ENCODE measurements around the gene LMO1. TPM values are rescaled to one million over a fixed set of nuclear protein-coding genes. Genes with fewer than 3 reads are reported as not detected.

The LMO1 gene
- total RNA-seq, 4 donors from 2014 or later, result not detected

GRCh38 chr11:8180469-8180868 lies 83.2 kb downstream of the LMO1 start:
- Histone ChIP-seq H3K4me1 (no peaks in the 10 kb centered on the region), H3K36me3 (no peaks in the 10 kb centered on the region), H3K27ac (no peak overlapping the region), H3K27me3 (peaks cover 0 to 5% of the 10 kb centered on the region in 2 donors), H3K4me3 (no peak overlapping the region), H3K9me3 (peaks cover 0 to 3% (median 0%) of the 10 kb centered on the region in 4 donors)
- WGBS, 2 donors, result 32 to 45% methylated on average over 4 of the region's 4 CpGs
- DNase-seq (ENCODE audit: low spot score in 2 of 2), result no peak
- no peak for TF ChIP-seq CTCF (IDR thresholded peaks at IDR 0.05)
- no peak for TF ChIP-seq EP300 (IDR thresholded peaks at IDR 0.05)
- TF ChIP-seq POLR2A (IDR thresholded peaks at IDR 0.05), result no peak

GRCh38 chr11:8178297-8178696 lies 85.4 kb downstream of the LMO1 start:
- TF ChIP-seq EP300 (IDR thresholded peaks at IDR 0.05) (no peak), POLR2A (IDR thresholded peaks at IDR 0.05) (no peak)
- no peak for DNase-seq (ENCODE audit: low spot score in 2 of 2)
- Histone ChIP-seq H3K4me3 (no peak overlapping the region), H3K36me3 (no peaks in the 10 kb centered on the region), H3K9me3 (no peaks in the 10 kb centered on the region), H3K4me1 (no peaks in the 10 kb centered on the region), H3K27ac (no peak overlapping the region), H3K27me3 (peaks cover 0 to 9% of the 10 kb centered on the region in 2 donors)
- 36 to 79% methylated on average over 1 of the region's 1 CpG for WGBS, 2 donors

GRCh38 chr11:8177136-8177535 lies 86.5 kb downstream of the LMO1 start:
- no peak for TF ChIP-seq EP300 (IDR thresholded peaks at IDR 0.05)
- TF ChIP-seq POLR2A (IDR thresholded peaks at IDR 0.05), result no peak
- no peak for TF ChIP-seq CTCF (IDR thresholded peaks at IDR 0.05)
- Histone ChIP-seq H3K9me3 (no peaks in the 10 kb centered on the region), H3K27ac (no peak overlapping the region), H3K27me3 (peaks cover 0 to 9% of the 10 kb centered on the region in 2 donors), H3K4me1 (no peaks in the 10 kb centered on the region), H3K4me3 (no peak overlapping the region), H3K36me3 (no peaks in the 10 kb centered on the region)
- WGBS, 2 donors, result 42 to 49% methylated on average over 5 of the region's 5 CpGs
- no peak for DNase-seq (ENCODE audit: low spot score in 2 of 2)

Other genes with a start within 250 kb of the LMO1 start
- gene TUB, start 182.7 kb downstream of the LMO1 start, total RNA-seq, result 10 to 100 TPM in 3 of 4 donors, 1 to 10 TPM in 1; 9.3 to 14.5 (median 12.5) TPM
- gene RIC3, start 94.9 kb downstream of the LMO1 start, total RNA-seq, result 10 to 100 TPM; 11.8 to 28.2 (median 18.9) TPM